Prostate gland (tissue), 2 donors: ENCODE measurements around the gene ITFG1. TPM values are rescaled to one million over a fixed set of nuclear protein-coding genes. Genes with fewer than 3 reads are reported as not detected.

Experiments
- DNase-seq: peaks from one replicate; pipeline ENCODE4 v3.0.0-alpha.2; 2019; ENCODE audit warnings: low spot score
- H3K27ac ChIP-seq, 2 donors: fragments of 200-600 bp; sonication (generic); 2 replicates each; pipeline ENCODE4 v1.5.1; 2017 to 2019
- H3K27me3 ChIP-seq: fragments of 200-600 bp; sonication (generic); replicated peaks from 2 replicates; pipeline ENCODE4 v1.5.1; 2019; ENCODE audit not compliant: insufficient read depth
- H3K36me3 ChIP-seq, 2 donors: fragments of 200-600 bp; sonication (generic); 1 replicate in 1 of 2; 2 replicates in 1 of 2; pipeline versions ENCODE4 v1.5.1 to v1.8.1; 2017 to 2019
- H3K4me1 ChIP-seq: fragments of 200-600 bp; sonication (generic); replicated peaks from 2 replicates; pipeline ENCODE4 v1.5.1; 2019
- H3K4me3 ChIP-seq, 2 donors: fragments of 200-600 bp; sonication (generic); 2 replicates each; pipeline ENCODE4 v1.5.1; 2017 to 2019
- H3K9me3 ChIP-seq: fragments of 200-600 bp; sonication (generic); 2 replicates; pipeline ENCODE4 v1.5.1; 2017
- POLR2A ChIP-seq: fragments of 450-650 bp; IDR thresholded peaks from one replicate; pipeline ENCODE4 v1.6.1; 2016; ENCODE audit warnings: antibody characterized with exemption, mild to moderate bottlenecking
- POLR2AphosphoS5 ChIP-seq: sonication (generic); formaldehyde crosslinking; IDR thresholded peaks from one replicate; pipeline ENCODE4 v1.6.1; 2017; ENCODE audit warnings: antibody characterized with exemption
- WGBS: methylation state at CpG from one replicate; pipeline ENCODE4 v1.1.5; 2018; 5-methylcytosine and 5-hydroxymethylcytosine counted together
- intact Hi-C: fragments of 100-400 bp; cut with DNase I; formaldehyde crosslinking; loops from one replicate; pipeline ENCODE4 v1.14.2; 2022
- total RNA-seq, 2 donors: library from RNA; depleted of rRNA; stranded (reverse); fragments of >200 nt; gene quantifications; one replicate each; pipeline ENCODE4 v1.1.0, GENCODE V29; 2016
- TF ChIP-seq, protein P1 (sequence below), 4 experiments: fragments of 200-600 bp in 2 of 4; fragments of 450-650 bp in 2 of 4; sonication (generic) in 2 of 4; IDR thresholded peaks; 1 replicate in 3 of 4; 2 replicates in 1 of 4; pipeline ENCODE4 v1.5.1; 2016 to 2019; ENCODE audit warnings: antibody characterized with exemption in 4 of 4, mild to moderate bottlenecking in 2 of 4, moderate library complexity in 2 of 4

The ITFG1 gene
- total RNA-seq, 2 donors from 2014 or later, result 49.1 to 104 TPM

DNA sequence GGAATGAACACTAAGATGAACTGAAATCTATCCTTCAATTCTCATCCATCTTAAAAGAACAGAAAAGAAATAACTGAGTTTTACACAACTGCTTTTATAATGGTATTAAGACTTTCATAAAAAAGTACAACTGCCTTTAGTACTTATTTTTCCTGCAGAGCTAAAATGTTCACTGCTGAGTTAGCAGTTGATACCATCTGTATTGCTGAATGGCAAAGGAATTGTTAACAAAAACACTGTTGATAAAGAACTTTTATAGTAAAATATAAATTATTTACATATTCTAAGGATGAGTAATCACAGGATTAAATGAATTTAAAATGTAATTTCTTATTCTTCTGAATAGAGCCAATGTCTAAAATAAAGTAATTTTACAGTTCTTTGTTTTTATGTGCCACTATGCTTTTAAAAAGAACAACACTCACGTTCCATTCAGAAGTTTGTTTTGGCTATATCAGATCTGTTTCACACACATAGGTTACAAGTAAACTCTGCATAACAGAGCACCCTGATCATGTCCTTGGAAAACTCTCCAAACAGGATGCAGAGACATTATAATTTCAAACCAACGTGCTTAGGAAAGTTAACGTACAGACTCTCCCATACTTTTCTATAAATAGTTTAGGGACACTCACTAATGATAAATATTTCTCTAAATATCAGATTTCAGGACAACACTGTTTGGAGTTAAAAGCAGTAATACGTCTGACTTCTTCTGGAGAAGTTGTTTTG lies 151.1 kb downstream of the ITFG1 start:
- TF ChIP-seq, protein P1, sequence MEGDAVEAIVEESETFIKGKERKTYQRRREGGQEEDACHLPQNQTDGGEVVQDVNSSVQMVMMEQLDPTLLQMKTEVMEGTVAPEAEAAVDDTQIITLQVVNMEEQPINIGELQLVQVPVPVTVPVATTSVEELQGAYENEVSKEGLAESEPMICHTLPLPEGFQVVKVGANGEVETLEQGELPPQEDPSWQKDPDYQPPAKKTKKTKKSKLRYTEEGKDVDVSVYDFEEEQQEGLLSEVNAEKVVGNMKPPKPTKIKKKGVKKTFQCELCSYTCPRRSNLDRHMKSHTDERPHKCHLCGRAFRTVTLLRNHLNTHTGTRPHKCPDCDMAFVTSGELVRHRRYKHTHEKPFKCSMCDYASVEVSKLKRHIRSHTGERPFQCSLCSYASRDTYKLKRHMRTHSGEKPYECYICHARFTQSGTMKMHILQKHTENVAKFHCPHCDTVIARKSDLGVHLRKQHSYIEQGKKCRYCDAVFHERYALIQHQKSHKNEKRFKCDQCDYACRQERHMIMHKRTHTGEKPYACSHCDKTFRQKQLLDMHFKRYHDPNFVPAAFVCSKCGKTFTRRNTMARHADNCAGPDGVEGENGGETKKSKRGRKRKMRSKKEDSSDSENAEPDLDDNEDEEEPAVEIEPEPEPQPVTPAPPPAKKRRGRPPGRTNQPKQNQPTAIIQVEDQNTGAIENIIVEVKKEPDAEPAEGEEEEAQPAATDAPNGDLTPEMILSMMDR (IDR thresholded peaks at IDR 0.05), result no peak
- TF ChIP-seq POLR2A (no peak), POLR2AphosphoS5 (no peak)
- intact Hi-C loops, result no loop called here
- no peaks in the 10 kb centered on the region for H3K27me3 ChIP-seq
- H3K9me3 ChIP-seq, result no peaks in the 10 kb centered on the region
- no peak overlapping the region for H3K4me3 ChIP-seq
- no peak for DNase-seq
- H3K27ac ChIP-seq, result no peak overlapping the region
- WGBS, result 41% methylated on average over 4 of the region's 4 CpGs
- H3K4me1 ChIP-seq, result no peaks in the 10 kb centered on the region
- H3K36me3 ChIP-seq, result no peaks in the 10 kb centered on the region

DNA sequence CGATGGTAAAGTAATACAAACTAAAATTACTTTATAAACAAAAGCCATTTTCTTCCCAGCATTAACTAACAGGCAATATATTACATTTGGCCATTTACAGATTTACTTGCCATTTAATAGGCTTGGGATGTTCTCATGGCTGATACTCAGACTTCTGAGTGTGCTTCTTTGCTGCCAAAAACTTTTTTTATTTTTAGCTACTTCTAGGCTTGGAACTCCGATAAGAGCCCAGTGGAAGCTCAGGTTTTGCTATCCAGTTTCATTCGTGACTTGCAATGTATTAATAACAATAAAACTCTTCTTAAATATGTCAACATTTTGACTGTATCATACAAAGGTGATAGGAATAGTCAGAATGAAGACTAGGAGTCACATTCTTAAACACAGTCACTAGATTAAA lies 152.3 kb downstream of the ITFG1 start:
- Histone ChIP-seq H3K36me3 (no peaks in the 10 kb centered on the region), H3K9me3 (no peaks in the 10 kb centered on the region), H3K27ac (no peak overlapping the region), H3K27me3 (no peaks in the 10 kb centered on the region), H3K4me1 (no peaks in the 10 kb centered on the region), H3K4me3 (no peak overlapping the region)
- TF ChIP-seq, protein P1 (IDR thresholded peaks at IDR 0.05), result no peak
- no peak for TF ChIP-seq POLR2A
- TF ChIP-seq POLR2AphosphoS5, result no peak
- intact Hi-C loops, result no loop called here
- no peak for DNase-seq
- 26% methylated on average over 3 of the region's 3 CpGs for WGBS

DNA sequence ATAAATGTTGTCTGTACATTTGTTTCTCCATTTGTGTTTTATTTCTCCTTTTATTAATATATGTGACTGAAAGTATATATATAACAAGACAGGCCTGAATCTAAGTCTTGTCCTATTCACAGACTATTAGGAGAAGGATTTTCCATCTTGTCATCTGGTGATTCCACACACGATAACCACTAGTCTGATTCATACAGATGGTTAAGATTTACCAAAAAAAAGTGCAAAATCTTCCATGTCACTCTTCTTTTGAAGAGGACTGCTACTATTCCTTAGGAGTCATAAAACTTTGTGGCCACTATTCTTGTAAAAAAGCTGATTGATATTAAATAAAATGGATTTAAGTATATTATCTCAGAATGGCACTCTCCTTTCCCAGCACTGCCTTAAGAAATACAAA lies 156.3 kb downstream of the ITFG1 start:
- Histone ChIP-seq H3K9me3 (no peaks in the 10 kb centered on the region), H3K36me3 (no peaks in the 10 kb centered on the region), H3K4me1 (no peaks in the 10 kb centered on the region), H3K27ac (no peak overlapping the region), H3K27me3 (no peaks in the 10 kb centered on the region), H3K4me3 (no peak overlapping the region)
- 100% methylated on average over 1 of the region's 1 CpG for WGBS
- intact Hi-C loops, result no loop called here
- DNase-seq, result no peak
- TF ChIP-seq POLR2A (no peak), POLR2AphosphoS5 (no peak)
- TF ChIP-seq, protein P1 (IDR thresholded peaks at IDR 0.05), result no peak

DNA sequence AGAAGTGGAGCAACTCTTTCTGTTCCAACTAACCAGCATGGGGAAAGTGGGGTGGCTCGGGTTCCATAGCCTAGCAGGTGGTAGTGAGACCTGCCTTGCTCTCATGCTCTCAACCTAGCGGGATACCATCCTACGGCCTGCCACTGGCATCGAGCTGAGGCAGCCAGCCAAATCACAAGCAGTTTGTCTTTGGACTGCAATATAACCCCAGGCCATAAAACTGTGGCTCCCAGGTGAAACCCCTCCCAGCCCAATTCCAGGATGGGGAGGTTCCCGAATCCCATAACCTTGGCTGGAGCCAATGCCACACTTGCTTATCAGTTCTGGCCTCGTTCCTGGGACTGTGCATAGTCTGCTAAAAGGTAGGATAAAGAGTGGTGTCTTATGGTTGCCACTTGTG lies 161.3 kb downstream of the ITFG1 start:
- Histone ChIP-seq H3K27me3 (no peaks in the 10 kb centered on the region), H3K4me1 (no peaks in the 10 kb centered on the region), H3K4me3 (no peak overlapping the region), H3K36me3 (no peaks in the 10 kb centered on the region), H3K9me3 (no peaks in the 10 kb centered on the region), H3K27ac (no peak overlapping the region)
- intact Hi-C loops, result no loop called here
- TF ChIP-seq POLR2A (no peak), POLR2AphosphoS5 (no peak)
- TF ChIP-seq, protein P1 (IDR thresholded peaks at IDR 0.05), result no peak
- DNase-seq, result no peak
- WGBS, result 83% methylated on average over 6 of the region's 6 CpGs

DNA sequence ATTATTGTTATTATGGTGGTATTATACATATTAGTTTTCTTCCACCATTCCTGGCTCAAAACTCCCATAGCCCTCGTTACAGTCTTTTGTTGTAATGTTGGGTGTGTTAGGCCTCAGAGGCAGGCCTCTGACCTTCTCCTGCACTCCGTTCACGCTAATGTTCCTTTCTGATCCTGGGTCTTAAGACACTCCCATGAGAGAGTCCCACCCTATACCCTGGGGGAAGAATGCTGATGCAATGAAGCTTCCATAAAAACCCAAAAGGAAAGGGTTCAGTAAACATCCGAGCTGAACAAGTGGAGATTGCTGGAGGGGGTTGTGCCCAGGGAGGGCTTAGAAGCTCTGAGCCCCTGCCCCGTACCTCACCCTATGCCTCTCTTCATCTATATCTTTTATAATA lies 175.9 kb downstream of the ITFG1 start:
- TF ChIP-seq POLR2A (no peak), POLR2AphosphoS5 (no peak)
- TF ChIP-seq, protein P1 (IDR thresholded peaks at IDR 0.05), result no peak
- 82% methylated on average over 5 of the region's 5 CpGs for WGBS
- intact Hi-C loops, result no loop called here

More for the DNA sequence above, 175.9 kb downstream of the ITFG1 start:
- Histone ChIP-seq H3K4me1 (no peaks in the 10 kb centered on the region), H3K4me3 (no peak overlapping the region), H3K27me3 (no peaks in the 10 kb centered on the region), H3K27ac (no peak overlapping the region), H3K9me3 (no peaks in the 10 kb centered on the region), H3K36me3 (no peaks in the 10 kb centered on the region)
- no peak for DNase-seq
